Fibroblast of pulmonary artery (primary cell): ENCODE measurements around the gene BANK1.

Experiments
- DNase-seq: peaks from one replicate; pipeline ENCODE4 v3.0.0-alpha.2; 2010; ENCODE audit warnings: low read depth
- H3K4me3 ChIP-seq: replicated peaks from 2 replicates; pipeline ENCODE4 v1.5.1; 2011; ENCODE audit warnings: low read depth, mild to moderate bottlenecking, control low read depth, low read length, moderate library complexity
- CTCF ChIP-seq: IDR thresholded peaks from 2 replicates; pipeline ENCODE4 v1.5.1; 2011; ENCODE audit warnings: mild to moderate bottlenecking, control low read depth, low read length, inconsistent platforms; ENCODE audit errors: missing control alignments

Gene BANK1

GRCh38 chr4:101807351-101807750 is 16.8 kb downstream of the BANK1 start:
- TF ChIP-seq CTCF, result no peak
- no peak for DNase-seq
- H3K4me3 ChIP-seq, result no peak overlapping the region

GRCh38 chr4:101813604-101814003 is 23.1 kb downstream of the BANK1 start:
- no peak for TF ChIP-seq CTCF
- no peak for DNase-seq
- H3K4me3 ChIP-seq, result no peak overlapping the region

- no peak overlapping the region for H3K4me3 ChIP-seq
- peak; percentile 51 for DNase-seq
- no peak for TF ChIP-seq CTCF
Measured at GRCh38 chr4:101818362-101818761, 27.8 kb downstream of the BANK1 start.

- no peak overlapping the region for H3K4me3 ChIP-seq
- TF ChIP-seq CTCF, result no peak
- no peak for DNase-seq
Measured at GRCh38 chr4:101823864-101824263, 33.3 kb downstream of the BANK1 start.

GRCh38 chr4:101824500-101824899 is 34.0 kb downstream of the BANK1 start:
- no peak overlapping the region for H3K4me3 ChIP-seq
- DNase-seq, result peak; percentile 35
- no peak for TF ChIP-seq CTCF

- H3K4me3 ChIP-seq, result no peak overlapping the region
- no peak for DNase-seq
- no peak for TF ChIP-seq CTCF
Measured at GRCh38 chr4:101825953-101826352, 35.4 kb downstream of the BANK1 start.

GRCh38 chr4:101831816-101832215 is 41.3 kb downstream of the BANK1 start:
- TF ChIP-seq CTCF, result no peak
- no peak for DNase-seq
- no peak overlapping the region for H3K4me3 ChIP-seq
